Panc1 (cell line): ENCODE data around the gene SEPHS2.

Source experiments
- POLR2AphosphoS5 ChIP-seq: IDR thresholded peaks from 2 replicates; pipeline ENCODE4 v1.6.1; 2012; ENCODE audit warnings: mild to moderate bottlenecking, low read depth, low read length, moderate library complexity
- REST ChIP-seq, 2 experiments: IDR thresholded peaks; 2 replicates each; pipeline ENCODE4 v1.6.1; 2011 to 2012; ENCODE audit warnings: low read depth in 2 of 2, control low read depth in 1 of 2, low read length in 1 of 2, mild to moderate bottlenecking in 1 of 2, moderate library complexity in 1 of 2; ENCODE audit not compliant: insufficient read depth in 1 of 2
- TCF7L2 ChIP-seq: IDR thresholded peaks from 2 replicates; pipeline ENCODE4 v1.6.1; 2011; ENCODE audit warnings: mild to moderate bottlenecking, low read depth, low read length, inconsistent platforms
- TF ChIP-seq, protein P1 (sequence below): fragments of 450-650 bp; IDR thresholded peaks from 2 replicates; pipeline ENCODE4 v1.5.1; 2017; ENCODE audit warnings: mild to moderate bottlenecking

DNA sequence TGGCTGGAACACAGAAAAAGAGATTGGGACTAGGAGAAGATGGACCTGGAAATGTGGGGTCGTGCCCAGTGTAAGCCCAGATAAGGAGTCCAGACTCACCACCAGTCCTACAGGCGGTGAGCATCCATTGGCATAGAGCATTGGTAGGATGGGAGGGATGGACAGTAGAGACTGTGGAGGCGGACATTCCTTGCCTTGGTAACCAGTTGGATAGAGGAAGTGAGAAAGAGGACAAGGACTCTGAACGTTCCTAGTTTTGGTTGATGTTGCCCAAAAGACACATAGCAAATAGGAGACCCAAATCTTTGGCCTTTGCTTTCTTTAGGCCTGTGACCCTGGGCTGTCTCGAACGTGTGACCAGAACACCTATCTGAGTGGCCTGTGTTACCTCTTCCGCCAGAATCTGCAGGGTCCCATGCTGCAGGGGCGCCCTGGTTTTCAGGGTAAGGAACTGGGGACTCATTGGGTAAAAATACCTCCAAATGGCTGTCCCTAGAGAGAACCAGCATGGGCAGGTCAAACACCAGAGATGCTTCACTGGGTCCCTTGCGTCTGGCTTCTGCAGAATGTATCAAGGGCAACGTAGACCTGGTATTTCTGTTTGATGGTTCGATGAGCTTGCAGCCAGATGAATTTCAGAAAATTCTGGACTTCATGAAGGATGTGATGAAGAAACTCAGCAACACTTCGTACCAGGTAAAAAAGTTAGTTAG is 33.2 kb upstream of the SEPHS2 start:
- TF ChIP-seq, protein P1, sequence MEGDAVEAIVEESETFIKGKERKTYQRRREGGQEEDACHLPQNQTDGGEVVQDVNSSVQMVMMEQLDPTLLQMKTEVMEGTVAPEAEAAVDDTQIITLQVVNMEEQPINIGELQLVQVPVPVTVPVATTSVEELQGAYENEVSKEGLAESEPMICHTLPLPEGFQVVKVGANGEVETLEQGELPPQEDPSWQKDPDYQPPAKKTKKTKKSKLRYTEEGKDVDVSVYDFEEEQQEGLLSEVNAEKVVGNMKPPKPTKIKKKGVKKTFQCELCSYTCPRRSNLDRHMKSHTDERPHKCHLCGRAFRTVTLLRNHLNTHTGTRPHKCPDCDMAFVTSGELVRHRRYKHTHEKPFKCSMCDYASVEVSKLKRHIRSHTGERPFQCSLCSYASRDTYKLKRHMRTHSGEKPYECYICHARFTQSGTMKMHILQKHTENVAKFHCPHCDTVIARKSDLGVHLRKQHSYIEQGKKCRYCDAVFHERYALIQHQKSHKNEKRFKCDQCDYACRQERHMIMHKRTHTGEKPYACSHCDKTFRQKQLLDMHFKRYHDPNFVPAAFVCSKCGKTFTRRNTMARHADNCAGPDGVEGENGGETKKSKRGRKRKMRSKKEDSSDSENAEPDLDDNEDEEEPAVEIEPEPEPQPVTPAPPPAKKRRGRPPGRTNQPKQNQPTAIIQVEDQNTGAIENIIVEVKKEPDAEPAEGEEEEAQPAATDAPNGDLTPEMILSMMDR, result no peak
- no peak for TF ChIP-seq POLR2AphosphoS5
- no peak for TF ChIP-seq REST (IDR thresholded peaks at IDR 0.05; ENCODE audit: insufficient read depth in 1 of 2, low read depth in 2 of 2, low read length in 1 of 2)
- TF ChIP-seq TCF7L2, result no peak
